HepG2 (cell line): ENCODE results near the gene TADA3. TPM values are rescaled to one million over a fixed set of nuclear protein-coding genes. Genes with fewer than 3 reads are reported as not detected.

Source experiments
- ATAC-seq: fragments of 200-7000 bp; cut with Tn5 transposase; 3 replicates; pipeline ENCODE4 v1.9.1; 2020; ENCODE audit warnings: mild to moderate bottlenecking, moderate library complexity
- BruUV-seq: library from RNA; stranded (reverse); fragments of 400-500 nt; replicated peaks from 2 replicates; lab custom pipeline; 2021; lab: Mats Ljungman, UMichigan
- CTCF ChIA-PET: fragments of 300-600 bp; formaldehyde crosslinking; extraction: SDS; loops from one replicate; lab custom pipeline; 2021; ENCODE audit warnings: low total read pairs, inconsistent platforms, low intra/inter-chr PET ratio; lab: Yijun Ruan, JAX
- POLR2A ChIA-PET: fragments of 350-600 bp; sonication (Branson Sonifier 250); formaldehyde crosslinking; loops from one replicate; lab custom pipeline; 2020; ENCODE audit warnings: antibody characterized with exemption, inconsistent platforms; lab: Yijun Ruan, JAX
- DNase-seq: peaks from one replicate; pipeline ENCODE4 v3.0.0-alpha.2; 2015; ENCODE audit warnings: low spot score
- FAIRE-seq: peaks from 3 replicates; lab custom pipeline; 2011; peaks lifted over from hg19 to GRCh38; lab: Jason Lieb, UNC
- H2AFZ ChIP-seq: one replicate; pipeline ENCODE4 v1.6.1; 2011; ENCODE audit warnings: low read length, inconsistent platforms
- H3K27ac ChIP-seq: fragments of 300-600 bp; 3 replicates; pipeline ENCODE4 v1.8.0; 2011; ENCODE audit warnings: mixed run types, mild to moderate bottlenecking, mixed read lengths, low read length, inconsistent platforms; ENCODE audit not compliant: insufficient read depth; ENCODE audit errors: extremely low read length
- H3K27me3 ChIP-seq, 2 experiments: fragments of 200-600 bp in 1 of 2; 2 replicates in 1 of 2; 3 replicates in 1 of 2; pipeline versions ENCODE4 v1.6.0 to v1.8.0; 2011; ENCODE audit warnings: low read length in 2 of 2, mild to moderate bottlenecking in 2 of 2, moderate library complexity in 2 of 2, inconsistent platforms in 1 of 2; ENCODE audit not compliant: insufficient read depth in 2 of 2, control insufficient read depth in 1 of 2
- H3K36me3 ChIP-seq, 2 experiments: fragments of 200-600 bp in 1 of 2; replicated peaks in 1 of 2; 2 replicates in 1 of 2; 3 replicates in 1 of 2; pipeline versions ENCODE4 v1.5.1 to v1.8.0; 2011; ENCODE audit warnings: low read length in 2 of 2, inconsistent platforms in 1 of 2; ENCODE audit not compliant: insufficient read depth in 2 of 2, control insufficient read depth in 1 of 2
- H3K4me1 ChIP-seq: 2 replicates; pipeline ENCODE4 v1.5.1; 2012; ENCODE audit warnings: low read length, inconsistent platforms; ENCODE audit not compliant: insufficient read depth
- H3K4me2 ChIP-seq: 2 replicates; pipeline ENCODE4 v1.6.0; 2011; ENCODE audit warnings: low read depth, low read length, inconsistent platforms
- H3K4me3 ChIP-seq, 3 experiments: fragments of 200-600 bp in 1 of 3; sonication (generic), shearing (Covaris generic) in 1 of 3; replicated peaks in 1 of 3; 2 replicates each; pipeline ENCODE4 v1.5.1; 2011 to 2016; ENCODE audit warnings: low read length in 3 of 3, inconsistent platforms in 2 of 3, low read depth in 2 of 3, mild to moderate bottlenecking in 2 of 3, control low read depth in 1 of 3, mixed read lengths in 1 of 3; ENCODE audit not compliant: insufficient read depth in 1 of 3
- H3K79me2 ChIP-seq: one replicate; pipeline ENCODE4 v1.6.1; 2011; ENCODE audit warnings: low read length, inconsistent platforms; ENCODE audit not compliant: insufficient read depth
- H3K9ac ChIP-seq: 2 replicates; pipeline ENCODE4 v1.6.0; 2011; ENCODE audit warnings: mild to moderate bottlenecking, low read depth, low read length, inconsistent platforms; ENCODE audit not compliant: insufficient read depth
- H3K9me3 ChIP-seq: 2 replicates; pipeline ENCODE4 v1.5.1; 2012; ENCODE audit warnings: mild to moderate bottlenecking, low read length
- H4K20me1 ChIP-seq: 2 replicates; pipeline ENCODE4 v1.6.0; 2011; ENCODE audit warnings: inconsistent platforms, mild to moderate bottlenecking, low read length, moderate library complexity; ENCODE audit not compliant: insufficient read depth
- TBX3 ChIP-seq: fragments of 450-650 bp; IDR thresholded peaks from 2 replicates; pipeline ENCODE4 v1.6.1; 2017; ENCODE audit warnings: antibody characterized with exemption, mild to moderate bottlenecking, inconsistent platforms, borderline replicate concordance
- ZFP36 ChIP-seq: fragments of 150-350 bp; IDR thresholded peaks from 2 replicates; pipeline ENCODE4 v1.6.1; 2018; ENCODE audit warnings: borderline replicate concordance, low read length, low read depth; ENCODE audit not compliant: partially characterized antibody
- ZNF605 ChIP-seq: sonication (generic); formaldehyde crosslinking; IDR thresholded peaks from 2 replicates; pipeline ENCODE4 v1.8.0; 2022; ENCODE audit warnings: mild to moderate bottlenecking, missing genetic modification reagents
- WGBS: methylation state at CpG from one replicate; pipeline ENCODE4 v1.1.6; 2017; ENCODE audit warnings: low lambda C conversion rate; 5-methylcytosine and 5-hydroxymethylcytosine counted together
- in situ Hi-C: cut with HindIII; loops from 2 replicates; pipeline ENCODE4 v1.10.0; 2017; ENCODE audit warnings: low pct_unique_long_range_greater_than_20kb; ENCODE audit not compliant: extremely low pct_ligation_motif_present
- intact Hi-C: fragments of 100-400 bp; cut with micrococcal nuclease; formaldehyde crosslinking; loops from one replicate; pipeline ENCODE4 v1.10.0; 2022; ENCODE audit not compliant: unreplicated experiment
- polyA plus RNA-seq, 8 experiments: library from polyadenylated mRNA; depleted of rRNA in 3 of 8; stranded (reverse) in 7 of 8; unstranded in 1 of 8; fragments of >200 nt; fragmentation: Illumina TruSeq in 4 of 8; extraction: Trizol in 4 of 8; gene quantifications; 2 replicates each; pipeline versions ENCODE4 v1.2.1 to v1.2.3, GENCODE V29; 2011 to 2016; ENCODE audit warnings: low read depth in 4 of 8, missing spikeins in 1 of 8, mixed read lengths in 1 of 8; ENCODE audit not compliant: insufficient read depth in 1 of 8
- total RNA-seq, 5 experiments: library from RNA; depleted of rRNA; stranded (reverse); fragments of >200 nt; fragmentation: Illumina TruSeq; extraction: Trizol; gene quantifications; 2 replicates each; pipeline ENCODE4 v1.2.3, GENCODE V29; 2016; ENCODE audit warnings: low read depth in 1 of 5

Gene TADA3
- total and polyA plus RNA-seq, 2 of the 13 experiments (the other 11 are each of a cell fraction or from before 2014, with no cell fraction given) = 32.1 to 37.1 TPM

- no peak for TF ChIP-seq TBX3
These were observed 22.6 kb downstream of the TADA3 start, which contains the start of gene CAMK1 (continued) for GRCh38 chr3:9769426-9770275.

DNA sequence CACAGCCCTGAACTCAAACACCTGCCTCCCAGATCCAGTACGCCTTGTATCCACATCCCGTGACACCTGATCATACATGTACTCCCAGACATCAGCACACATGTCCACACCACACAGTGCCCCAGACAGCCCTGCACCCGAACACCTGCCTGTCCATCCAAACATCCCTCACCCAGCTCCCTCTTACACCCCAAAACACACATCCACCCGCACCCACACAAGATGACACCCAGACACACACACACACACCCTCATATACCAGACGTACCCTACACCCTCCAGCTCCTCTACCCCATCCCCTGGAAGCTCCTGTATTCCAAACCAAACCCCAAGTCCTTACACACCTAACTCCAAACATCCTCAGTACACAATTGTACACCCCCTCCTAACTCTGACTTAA, 23.3 kb downstream of the TADA3 start:
- Histone ChIP-seq H3K9ac (peak overlapping the region; percentile 84), H2AFZ (no peak overlapping the region), H3K9me3 (no peaks in the 10 kb centered on the region), H3K27me3 (no peaks in the 10 kb centered on the region; a peak in 1 of 5 replicates), H3K4me2 (peak overlapping the region; percentile 99), H3K79me2 (peaks cover 13% of the 10 kb centered on the region), H3K36me3 (peaks cover 4 to 13% of the 10 kb centered on the region in 2 experiments; a peak in 3 of 5 replicates), H3K27ac (peak overlapping the region; percentile 57), H3K4me3 (peak overlapping the region; percentile 68 to 92 (median 76)), H3K4me1 (peaks cover 39% of the 10 kb centered on the region), H4K20me1 (no peaks in the 10 kb centered on the region)
- DNase-seq (no peak), FAIRE-seq (no peak), ATAC-seq (peak; percentile 8)
- peak; percentile 41; the same call in 1 of the 2 replicates for TF ChIP-seq ZNF605
- TF ChIP-seq ZFP36 = no peak
- WGBS = 36% methylated on average over 5 of the region's 5 CpGs
- in situ Hi-C loops = no loop called here
- ChIA-PET CTCF (no interaction called here), POLR2A (interaction anchor here (1.1 to 5.3 kb wide), 6 partner anchors 15 to 177 kb away, joined by 3 to 50 read pairs (median 8); partner anchors contain the start of genes ARPC4, BRPF1, IL17RC and OGG1)
- intact Hi-C loops = no loop called here
- no TSS peak for BruUV-seq
